Caco-2 (cell line): ENCODE results near the gene ADD2. TPM values are rescaled to one million over a fixed set of nuclear protein-coding genes. Genes with fewer than 3 reads are reported as not detected.

Experiments used
- BruUV-seq: library from RNA; stranded (reverse); fragments of 400-500 nt; replicated peaks from 2 replicates; lab custom pipeline; 2021; lab: Mats Ljungman, UMichigan
- CTCF ChIA-PET: fragments of 300-600 bp; sonication (Branson Sonifier 250); formaldehyde crosslinking; loops from one replicate; lab custom pipeline; 2022; ENCODE audit warnings: antibody characterized with exemption; lab: Charles Lee
- POLR2A ChIA-PET: fragments of 300-600 bp; sonication (Branson Sonifier 250); formaldehyde crosslinking; loops from one replicate; lab custom pipeline; 2022; ENCODE audit warnings: antibody characterized with exemption; lab: Charles Lee
- DNase-seq, 2 experiments: peaks; one replicate each; pipeline versions ENCODE4 v3.0.0 to v3.0.0-alpha.2; 2020 to 2022
- H3K27me3 ChIP-seq: replicated peaks from 2 replicates; pipeline ENCODE4 v1.6.0; 2011; ENCODE audit warnings: low read length; ENCODE audit not compliant: control insufficient read depth, insufficient read depth
- H3K36me3 ChIP-seq: 2 replicates; pipeline ENCODE4 v1.5.1; 2011; ENCODE audit warnings: low read length; ENCODE audit not compliant: control insufficient read depth, insufficient read depth
- H3K4me1 ChIP-seq: fragments of 250-450 bp; sonication (Bioruptor Pico); 2 replicates; pipeline ENCODE4 v1.5.1; 2020; ENCODE audit warnings: mild to moderate bottlenecking
- H3K4me3 ChIP-seq: 2 replicates; pipeline ENCODE4 v1.5.1; 2011; ENCODE audit warnings: low read depth, mild to moderate bottlenecking, control low read depth, low read length
- H3K9me3 ChIP-seq: fragments of 250-450 bp; sonication (Bioruptor Pico); 2 replicates; pipeline ENCODE4 v1.5.1; 2020; ENCODE audit warnings: mild to moderate bottlenecking, moderate library complexity
- H3K27ac Mint-ChIP-seq: one replicate; pipeline ENCODE4 v1.8.0; 2022; ENCODE audit warnings: mixed read lengths; ENCODE audit not compliant: unreplicated experiment
- H3K27me3 Mint-ChIP-seq: one replicate; pipeline ENCODE4 v1.8.0; 2022; ENCODE audit warnings: mixed read lengths; ENCODE audit not compliant: insufficient read depth, unreplicated experiment
- H3K36me3 Mint-ChIP-seq: one replicate; pipeline ENCODE4 v1.8.0; 2022; ENCODE audit warnings: mild to moderate bottlenecking, mixed read lengths; ENCODE audit not compliant: insufficient read depth, unreplicated experiment
- H3K4me1 Mint-ChIP-seq: one replicate; pipeline ENCODE4 v1.8.0; 2022; ENCODE audit warnings: low read depth, mixed read lengths; ENCODE audit not compliant: unreplicated experiment
- H3K4me3 Mint-ChIP-seq: one replicate; pipeline ENCODE4 v1.8.0; 2022; ENCODE audit warnings: mild to moderate bottlenecking, moderate library complexity, mixed read lengths; ENCODE audit not compliant: unreplicated experiment
- H3K9me3 Mint-ChIP-seq: one replicate; pipeline ENCODE4 v1.8.0; 2022; ENCODE audit warnings: mixed read lengths; ENCODE audit not compliant: unreplicated experiment
- CTCF ChIP-seq, 2 experiments: fragments of 200-600 bp in 1 of 2; IDR thresholded peaks; 1 replicate in 1 of 2; 2 replicates in 1 of 2; pipeline versions ENCODE4 v1.5.1 to v1.8.0; 2011 to 2022; ENCODE audit warnings: antibody characterized with exemption in 1 of 2, control low read depth in 1 of 2, inconsistent platforms in 1 of 2, low read depth in 1 of 2, low read length in 1 of 2, mild to moderate bottlenecking in 1 of 2, moderate library complexity in 1 of 2; ENCODE audit not compliant: insufficient read depth in 1 of 2, severe bottlenecking in 1 of 2, unreplicated experiment in 1 of 2
- intact Hi-C: fragments of 100-400 bp; cut with micrococcal nuclease; formaldehyde crosslinking; loops from one replicate; pipeline ENCODE4 v1.10.0; 2022; ENCODE audit not compliant: unreplicated experiment
- total RNA-seq: library from RNA; stranded (reverse); gene quantifications from 2 replicates; pipeline ENCODE4 v1.2.3, GENCODE V29; 2022

The ADD2 gene
- total RNA-seq, 1 experiment from 2014 or later: not detected

- H3K27me3 Mint-ChIP-seq: peaks cover 27% of the 10 kb centered on the region
- H3K27ac Mint-ChIP-seq: no peak overlapping the region
- intact Hi-C loops: loop anchor here (1.0 to 5.0 kb wide), 4 partner anchors 73 to 487 kb away; partner anchors contain the start of genes ANKRD53 and FAM136A
- no peaks in the 10 kb centered on the region for H3K9me3 ChIP-seq
- H3K4me1 Mint-ChIP-seq: no peaks in the 10 kb centered on the region
- H3K4me3 Mint-ChIP-seq: no peak overlapping the region
- H3K4me1 ChIP-seq: no peaks in the 10 kb centered on the region
- H3K36me3 Mint-ChIP-seq: no peaks in the 10 kb centered on the region
- no TSS peak for BruUV-seq
- H3K4me3 ChIP-seq: no peak overlapping the region
- 0 out of 2 replicates have a peak, but pooled peaks cover 1% of the 10 kb centered on the region for H3K27me3 ChIP-seq
- DNase-seq: peak; percentile 63 to 64
- no peaks in the 10 kb centered on the region for H3K36me3 ChIP-seq
- POLR2A ChIA-PET: no interaction called here
- no peaks in the 10 kb centered on the region for H3K9me3 Mint-ChIP-seq
- TF ChIP-seq CTCF (IDR thresholded peaks at IDR 0.05; ENCODE audit: insufficient read depth in 1 of 2, low read depth in 1 of 2, low read length in 1 of 2, severe bottlenecking in 1 of 2, unreplicated experiment in 1 of 2): peak; percentile 71 to 72
- CTCF ChIA-PET: interaction anchor here (0.5 kb wide), 1 partner anchor 41 kb away, joined by 3 read pairs; no protein-coding TSS in a partner anchor
Measured at GRCh38 chr2:70789304-70790135, 21.5 kb upstream of the ADD2 start.

GRCh38 chr2:70785137-70785911 is 17.3 kb upstream of the ADD2 start:
- TF ChIP-seq CTCF (IDR thresholded peaks at IDR 0.05; ENCODE audit: insufficient read depth in 1 of 2, low read depth in 1 of 2, low read length in 1 of 2, severe bottlenecking in 1 of 2, unreplicated experiment in 1 of 2): peak; percentile 36 to 65
- ChIA-PET CTCF (no interaction called here), POLR2A (no interaction called here)
- Mint-ChIP-seq H3K4me1 (no peaks in the 10 kb centered on the region), H3K9me3 (no peaks in the 10 kb centered on the region), H3K27ac (no peak overlapping the region), H3K36me3 (no peaks in the 10 kb centered on the region), H3K4me3 (no peak overlapping the region), H3K27me3 (peaks cover 16% of the 10 kb centered on the region)
- Histone ChIP-seq H3K4me3 (no peak overlapping the region), H3K9me3 (no peaks in the 10 kb centered on the region), H3K4me1 (no peaks in the 10 kb centered on the region), H3K36me3 (no peaks in the 10 kb centered on the region), H3K27me3 (0 out of 2 replicates have a peak, but pooled peaks cover 1% of the 10 kb centered on the region)
- intact Hi-C loops: loop anchor here (1.0 to 5.0 kb wide), 4 partner anchors 98 to 483 kb away; partner anchors contain the start of genes ANKRD53 and FAM136A
- peak in 1 of 2 experiments; percentile 47 for DNase-seq
- no TSS peak for BruUV-seq

GRCh38 chr2:70784320-70784719 is 16.3 kb upstream of the ADD2 start:
- no peak overlapping the region for H3K27ac Mint-ChIP-seq
- Histone ChIP-seq H3K36me3 (no peaks in the 10 kb centered on the region), H3K4me3 (no peak overlapping the region), H3K27me3 (0 out of 2 replicates have a peak, but pooled peaks cover 1% of the 10 kb centered on the region), H3K9me3 (no peaks in the 10 kb centered on the region), H3K4me1 (no peaks in the 10 kb centered on the region)
- H3K36me3 Mint-ChIP-seq: no peaks in the 10 kb centered on the region
- no peaks in the 10 kb centered on the region for H3K4me1 Mint-ChIP-seq
- no peak overlapping the region for H3K4me3 Mint-ChIP-seq
- CTCF ChIA-PET: interaction anchor here (0.7 kb wide), 1 partner anchor 20 kb away, joined by 7 read pairs; no protein-coding TSS in a partner anchor
- peaks cover 16% of the 10 kb centered on the region for H3K27me3 Mint-ChIP-seq
- no peak for DNase-seq
- BruUV-seq: no TSS peak
- H3K9me3 Mint-ChIP-seq: no peaks in the 10 kb centered on the region
- intact Hi-C loops: no loop called here
- TF ChIP-seq CTCF (IDR thresholded peaks at IDR 0.05; ENCODE audit: insufficient read depth in 1 of 2, low read depth in 1 of 2, low read length in 1 of 2, severe bottlenecking in 1 of 2, unreplicated experiment in 1 of 2): no peak
- POLR2A ChIA-PET: no interaction called here
